IPS DF 6.9 (cell line): ENCODE data around the gene PPARG.
A peak's percentile ranks its signal among the peaks of the same experiment; 100 is the strongest.

Experiments used
- DNase-seq: peaks from one replicate; pipeline ENCODE4 v3.0.0-alpha.2; 2013; ENCODE audit warnings: low read depth, low spot score
- H3K27ac ChIP-seq: one replicate; pipeline ENCODE4 v1.5.1; 2013; ENCODE audit warnings: low read length, control low read depth
- H3K27me3 ChIP-seq: 2 replicates; pipeline ENCODE4 v1.6.1; 2013; ENCODE audit warnings: mild to moderate bottlenecking, low read length; ENCODE audit not compliant: control insufficient read depth, insufficient read depth
- H3K36me3 ChIP-seq: 2 replicates; pipeline ENCODE4 v1.6.1; 2013; ENCODE audit warnings: low read length; ENCODE audit not compliant: control insufficient read depth, insufficient read depth
- H3K4me1 ChIP-seq: 2 replicates; pipeline ENCODE4 v1.6.1; 2013; ENCODE audit warnings: low read length; ENCODE audit not compliant: control insufficient read depth, insufficient read depth
- H3K4me3 ChIP-seq: 2 replicates; pipeline ENCODE4 v1.5.1; 2013; ENCODE audit warnings: mild to moderate bottlenecking, low read length
- H3K9me3 ChIP-seq: 2 replicates; pipeline ENCODE4 v1.6.1; 2013; ENCODE audit warnings: low read length, inconsistent platforms; ENCODE audit not compliant: control insufficient read depth, insufficient read depth
- WGBS: extraction: QIAGEN DNeasy Blood & Tissue Kit; methylation state at CpG from one replicate; pipeline ENCODE4 v1.1.7; 2013; ENCODE audit warnings: mixed read lengths, missing lambda C conversion rate; ENCODE audit not compliant: insufficient read length, insufficient coverage; 5-methylcytosine and 5-hydroxymethylcytosine counted together

The PPARG gene

GRCh38 chr3:12288182-12289129, at the start of gene PPARG:
PPARG (plus strand) TSS chr3:12289070; CDS start chr3:12379712, 90,642 bp downstream.
- Histone ChIP-seq H3K36me3 (no peaks in the 10 kb centered on the region), H3K9me3 (no peaks in the 10 kb centered on the region), H3K4me3 (peak within 1 kb of the TSS; percentile 42; the same call in 1 of the 2 replicates), H3K27me3 (peaks cover 21% of the 10 kb centered on the region), H3K4me1 (no peaks in the 10 kb centered on the region), H3K27ac (no peak within 1 kb of the TSS)
- WGBS = no CpG with 5 or more reads among the region's 87 CpGs
- peak; percentile 31 for DNase-seq

DNA sequence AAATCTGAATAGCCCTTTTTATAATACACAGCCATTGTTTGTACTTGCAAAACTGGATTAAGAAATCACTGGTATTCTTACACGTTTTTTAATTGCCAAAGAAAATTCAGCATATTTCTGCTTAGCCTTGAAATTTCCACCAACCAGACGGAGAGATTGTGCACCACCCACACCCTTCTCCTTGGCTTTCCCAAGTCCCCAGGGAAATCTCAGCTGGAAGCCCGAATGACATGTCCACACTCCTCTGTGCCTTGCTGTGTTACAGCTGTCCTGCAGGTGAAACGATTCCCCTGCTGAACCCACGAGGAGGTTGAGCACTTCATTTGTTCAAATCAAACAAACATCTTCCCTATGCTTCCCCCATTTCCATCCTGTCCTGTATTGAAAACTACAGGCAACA, 49.6 kb upstream of the PPARG start:
- H3K36me3 ChIP-seq = no peaks in the 10 kb centered on the region
- no CpG with 5 or more reads among the region's 5 CpGs for WGBS

GRCh38 chr3:12242772-12243171, 46.1 kb upstream of the PPARG start:
- DNase-seq = no peak
- Histone ChIP-seq H3K4me3 (no peak overlapping the region), H3K27me3 (no peaks in the 10 kb centered on the region), H3K4me1 (no peaks in the 10 kb centered on the region), H3K9me3 (no peaks in the 10 kb centered on the region), H3K36me3 (no peaks in the 10 kb centered on the region), H3K27ac (no peak overlapping the region)
- 100% methylated on average over 1 of the region's 2 CpGs for WGBS

More for the DNA sequence above, 49.6 kb upstream of the PPARG start:
- Histone ChIP-seq H3K4me3 (no peak overlapping the region), H3K4me1 (no peaks in the 10 kb centered on the region), H3K9me3 (no peaks in the 10 kb centered on the region), H3K27me3 (no peaks in the 10 kb centered on the region), H3K27ac (no peak overlapping the region)
- no peak for DNase-seq

DNA sequence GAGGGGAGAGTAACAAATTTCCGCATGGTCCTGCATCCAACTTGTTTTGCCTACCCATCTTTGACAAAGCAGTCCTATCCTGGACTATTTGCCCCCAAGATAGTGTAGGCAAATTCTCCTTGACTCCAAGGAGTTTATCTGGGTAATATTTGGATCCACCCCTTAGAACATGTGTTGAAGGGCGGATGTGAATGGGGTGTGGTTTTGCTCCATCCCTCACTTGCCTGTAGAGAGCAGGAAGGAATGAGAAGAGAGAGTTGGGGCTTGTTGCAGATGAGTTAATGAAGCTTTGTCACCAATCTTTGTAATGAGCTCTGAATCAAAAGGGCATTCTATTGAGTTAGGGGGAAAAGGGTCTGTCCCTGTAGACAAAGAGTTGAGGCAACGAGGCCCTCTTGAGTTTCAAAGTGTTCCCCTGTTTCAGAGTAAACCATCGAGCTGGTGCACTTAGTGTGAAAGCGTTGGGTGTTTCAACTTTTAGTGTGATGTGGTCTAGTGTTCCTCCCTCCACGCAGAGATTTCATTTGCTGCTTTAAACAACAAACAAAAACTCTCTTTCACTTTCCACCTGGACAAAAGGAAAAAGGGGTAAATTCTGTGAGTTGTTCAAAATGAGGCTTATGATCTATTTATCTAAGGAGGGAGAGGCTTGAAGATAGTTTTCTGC, 42.2 kb upstream of the PPARG start:
- H3K4me3 ChIP-seq = no peak overlapping the region
- WGBS = no CpG with 5 or more reads among the region's 6 CpGs

DNA sequence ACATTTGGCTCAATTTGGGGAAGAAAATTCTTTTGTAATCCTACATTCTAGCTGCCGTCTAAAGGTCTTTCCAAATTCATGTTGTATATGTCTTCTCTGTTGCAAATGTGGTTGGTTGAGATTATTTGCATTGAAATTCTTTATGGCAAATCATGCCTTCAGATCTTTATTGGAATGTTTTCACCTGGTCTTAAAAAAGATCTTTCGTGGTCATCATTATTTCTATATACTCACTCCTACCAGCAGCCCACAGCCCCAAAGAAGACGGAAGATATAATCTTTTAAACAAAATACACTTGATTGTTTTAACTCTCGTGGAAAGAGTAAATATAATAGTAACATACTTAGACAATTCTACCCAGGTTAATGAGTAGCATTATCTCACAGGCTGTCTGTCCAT, 41.5 kb upstream of the PPARG start:
- no CpG with 5 or more reads among the region's 4 CpGs for WGBS
- DNase-seq = no peak
- H3K4me1 ChIP-seq = no peaks in the 10 kb centered on the region

More for the DNA sequence above, 42.2 kb upstream of the PPARG start:
- Histone ChIP-seq H3K27me3 (no peaks in the 10 kb centered on the region), H3K27ac (no peak overlapping the region), H3K9me3 (no peaks in the 10 kb centered on the region), H3K4me1 (no peaks in the 10 kb centered on the region), H3K36me3 (no peaks in the 10 kb centered on the region)
- DNase-seq = no peak

GRCh38 chr3:12249519-12249918, 39.4 kb upstream of the PPARG start:
- DNase-seq = no peak
- no peak overlapping the region for H3K4me3 ChIP-seq
- WGBS = no CpG with 5 or more reads among the region's 2 CpGs
- no peaks in the 10 kb centered on the region for H3K4me1 ChIP-seq
- no peaks in the 10 kb centered on the region for H3K36me3 ChIP-seq
- no peaks in the 10 kb centered on the region for H3K9me3 ChIP-seq
- H3K27ac ChIP-seq = no peak overlapping the region
- no peaks in the 10 kb centered on the region for H3K27me3 ChIP-seq

More for the DNA sequence above, 41.5 kb upstream of the PPARG start:
- Histone ChIP-seq H3K27me3 (no peaks in the 10 kb centered on the region), H3K9me3 (no peaks in the 10 kb centered on the region), H3K36me3 (no peaks in the 10 kb centered on the region), H3K27ac (no peak overlapping the region), H3K4me3 (no peak overlapping the region)

- Histone ChIP-seq H3K27ac (no peak overlapping the region), H3K9me3 (no peaks in the 10 kb centered on the region), H3K27me3 (no peaks in the 10 kb centered on the region), H3K36me3 (no peaks in the 10 kb centered on the region), H3K4me3 (no peak overlapping the region), H3K4me1 (no peaks in the 10 kb centered on the region)
- no peak for DNase-seq
- no CpG with 5 or more reads among the region's 5 CpGs for WGBS
These were observed 36.0 kb upstream of the PPARG start for GRCh38 chr3:12252889-12253288.

DNA sequence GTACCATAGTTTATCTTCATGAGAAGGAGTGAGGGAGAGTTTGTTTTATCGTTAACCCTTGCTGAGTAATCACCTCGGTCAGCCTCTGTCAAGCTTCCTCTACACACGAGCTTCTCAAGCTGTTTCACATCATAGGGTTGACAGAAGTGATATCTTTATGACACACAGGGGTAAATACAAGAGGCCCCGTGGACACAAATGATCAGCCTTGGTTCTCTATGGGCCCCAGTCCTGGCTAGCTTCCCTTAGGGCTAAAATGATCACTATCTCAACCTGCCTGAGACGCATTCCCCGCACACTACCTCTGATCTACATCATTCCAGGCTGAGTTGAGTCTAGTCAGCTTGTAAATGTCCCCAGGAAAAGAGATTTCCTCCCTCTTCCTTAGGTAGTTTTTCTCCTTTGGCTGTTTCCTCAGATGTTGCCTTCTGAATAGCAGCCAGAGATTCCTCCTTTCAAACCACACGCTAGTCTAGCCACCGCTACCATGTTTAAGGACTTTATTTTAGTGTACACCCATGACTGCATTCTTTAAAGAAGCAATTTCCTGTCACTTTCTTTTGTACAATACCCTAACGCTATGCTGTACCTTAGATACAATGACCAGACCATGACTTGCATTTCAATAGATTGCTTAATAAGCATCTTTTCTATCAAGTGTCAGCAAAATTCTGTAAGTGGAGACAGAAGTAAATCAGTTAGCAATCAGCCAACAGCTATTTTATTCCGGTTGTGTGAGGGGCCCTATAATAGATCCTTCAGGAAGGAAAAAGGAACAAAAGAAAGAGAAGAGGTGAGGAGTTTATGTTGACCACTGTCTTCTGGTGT, 35.1 kb upstream of the PPARG start:
- H3K27ac ChIP-seq = no peak overlapping the region
- no peaks in the 10 kb centered on the region for H3K36me3 ChIP-seq
- no CpG with 5 or more reads among the region's 10 CpGs for WGBS
- no peak for DNase-seq
- no peaks in the 10 kb centered on the region for H3K4me1 ChIP-seq
- H3K9me3 ChIP-seq = no peaks in the 10 kb centered on the region
- H3K27me3 ChIP-seq = no peaks in the 10 kb centered on the region
- H3K4me3 ChIP-seq = no peak overlapping the region

- no peak for DNase-seq
- Histone ChIP-seq H3K4me3 (no peak overlapping the region), H3K36me3 (no peaks in the 10 kb centered on the region), H3K4me1 (no peaks in the 10 kb centered on the region), H3K27me3 (no peaks in the 10 kb centered on the region), H3K27ac (no peak overlapping the region), H3K9me3 (no peaks in the 10 kb centered on the region)
- WGBS = no CpG with 5 or more reads among the region's 2 CpGs
These were observed 33.5 kb upstream of the PPARG start for GRCh38 chr3:12255393-12255792.

- H3K4me1 ChIP-seq = no peaks in the 10 kb centered on the region
- no peaks in the 10 kb centered on the region for H3K27me3 ChIP-seq
- DNase-seq = no peak
- no peaks in the 10 kb centered on the region for H3K36me3 ChIP-seq
- H3K4me3 ChIP-seq = no peak overlapping the region
- no peak overlapping the region for H3K27ac ChIP-seq
- H3K9me3 ChIP-seq = no peaks in the 10 kb centered on the region
These were observed 30.0 kb upstream of the PPARG start for GRCh38 chr3:12258911-12259310.
